Stomach (tissue), 4 donors: Measurements from ENCODE around the gene PALLD.

Experiments
- POLR2A ChIP-seq, 4 donors: fragments of 450-650 bp; IDR thresholded peaks; one replicate each; pipeline ENCODE4 v1.6.1; 2016; ENCODE audit warnings: antibody characterized with exemption in 4 of 4, control low read depth in 2 of 4, mild to moderate bottlenecking in 1 of 4, moderate library complexity in 1 of 4
- POLR2AphosphoS5 ChIP-seq, 3 donors: sonication (generic); formaldehyde crosslinking; IDR thresholded peaks; one replicate each; pipeline ENCODE4 v1.6.1; 2016; ENCODE audit warnings: antibody characterized with exemption in 3 of 3
- TF ChIP-seq, protein P1 (sequence below), 7 experiments: fragments of 450-650 bp in 4 of 7; fragments of 200-600 bp in 3 of 7; sonication (generic) in 3 of 7; IDR thresholded peaks; one replicate each; pipeline ENCODE4 v1.5.1; 2016 to 2019; ENCODE audit warnings: antibody characterized with exemption in 7 of 7, control low read depth in 2 of 7, mild to moderate bottlenecking in 1 of 7

- TF ChIP-seq POLR2A (IDR thresholded peaks at IDR 0.05) (no peak), POLR2AphosphoS5 (IDR thresholded peaks at IDR 0.05) (no peak)
- TF ChIP-seq, protein P1, sequence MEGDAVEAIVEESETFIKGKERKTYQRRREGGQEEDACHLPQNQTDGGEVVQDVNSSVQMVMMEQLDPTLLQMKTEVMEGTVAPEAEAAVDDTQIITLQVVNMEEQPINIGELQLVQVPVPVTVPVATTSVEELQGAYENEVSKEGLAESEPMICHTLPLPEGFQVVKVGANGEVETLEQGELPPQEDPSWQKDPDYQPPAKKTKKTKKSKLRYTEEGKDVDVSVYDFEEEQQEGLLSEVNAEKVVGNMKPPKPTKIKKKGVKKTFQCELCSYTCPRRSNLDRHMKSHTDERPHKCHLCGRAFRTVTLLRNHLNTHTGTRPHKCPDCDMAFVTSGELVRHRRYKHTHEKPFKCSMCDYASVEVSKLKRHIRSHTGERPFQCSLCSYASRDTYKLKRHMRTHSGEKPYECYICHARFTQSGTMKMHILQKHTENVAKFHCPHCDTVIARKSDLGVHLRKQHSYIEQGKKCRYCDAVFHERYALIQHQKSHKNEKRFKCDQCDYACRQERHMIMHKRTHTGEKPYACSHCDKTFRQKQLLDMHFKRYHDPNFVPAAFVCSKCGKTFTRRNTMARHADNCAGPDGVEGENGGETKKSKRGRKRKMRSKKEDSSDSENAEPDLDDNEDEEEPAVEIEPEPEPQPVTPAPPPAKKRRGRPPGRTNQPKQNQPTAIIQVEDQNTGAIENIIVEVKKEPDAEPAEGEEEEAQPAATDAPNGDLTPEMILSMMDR (IDR thresholded peaks at IDR 0.05) = no peak
Observed at GRCh38 chr4:168651864-168652263, 155.0 kb downstream of the PALLD start.
